Measurements from ENCODE around the gene SP4. TPM values are rescaled to one million over a fixed set of nuclear protein-coding genes. Genes with fewer than 3 reads are reported as not detected.

Gene SP4
- total RNA-seq, 3 donors from 2014 or later: 3.8 to 6.7 (median 6.0) TPM

DNA sequence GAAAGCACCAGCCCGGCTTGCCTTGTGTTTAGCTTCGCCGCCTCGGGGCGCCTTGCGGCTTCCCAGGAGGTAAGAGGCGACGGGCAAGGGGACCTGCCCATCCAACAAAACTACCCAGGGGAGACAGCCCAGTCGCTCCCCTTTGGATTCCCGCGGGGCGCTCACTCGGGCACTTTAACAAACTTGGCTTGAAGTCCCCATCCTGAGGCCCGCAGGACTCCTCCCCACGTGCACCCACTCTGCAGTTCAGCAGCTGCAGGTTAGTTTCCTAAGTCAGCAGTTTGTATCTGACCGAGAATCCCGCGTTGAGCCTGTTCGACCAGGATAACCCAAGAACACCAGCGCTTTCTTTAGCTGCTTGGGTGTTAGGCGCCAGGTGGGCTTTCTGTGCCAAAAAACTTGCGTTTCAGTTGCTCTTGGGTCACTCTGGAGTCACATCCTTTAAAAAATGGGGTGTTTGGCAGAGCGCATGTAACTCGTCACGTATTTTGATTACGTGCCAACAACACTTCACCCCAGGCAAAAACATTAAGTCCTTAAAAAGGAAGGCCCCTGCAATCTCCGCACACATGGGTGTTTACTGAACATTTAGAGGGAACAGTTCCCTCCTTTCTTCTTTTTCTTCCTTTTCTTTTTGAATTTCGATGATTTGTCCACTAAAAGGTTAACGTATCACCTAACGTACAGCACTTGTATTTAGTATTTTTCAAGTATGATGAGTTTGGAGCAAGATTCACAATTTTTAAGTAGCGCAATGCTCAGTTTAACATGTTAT, 115.8 kb downstream of the SP4 start:
- ATAC-seq (no peak), DNase-seq (no peak)
- Histone ChIP-seq H3K4me3 (no peak overlapping the region), H3K36me3 (ENCODE audit: low read depth) (no peaks in the 10 kb centered on the region), H3K9me3 (no peaks in the 10 kb centered on the region), H3K4me1 (ENCODE audit: low read depth) (peaks cover 7% of the 10 kb centered on the region)
- TF ChIP-seq, protein P1, sequence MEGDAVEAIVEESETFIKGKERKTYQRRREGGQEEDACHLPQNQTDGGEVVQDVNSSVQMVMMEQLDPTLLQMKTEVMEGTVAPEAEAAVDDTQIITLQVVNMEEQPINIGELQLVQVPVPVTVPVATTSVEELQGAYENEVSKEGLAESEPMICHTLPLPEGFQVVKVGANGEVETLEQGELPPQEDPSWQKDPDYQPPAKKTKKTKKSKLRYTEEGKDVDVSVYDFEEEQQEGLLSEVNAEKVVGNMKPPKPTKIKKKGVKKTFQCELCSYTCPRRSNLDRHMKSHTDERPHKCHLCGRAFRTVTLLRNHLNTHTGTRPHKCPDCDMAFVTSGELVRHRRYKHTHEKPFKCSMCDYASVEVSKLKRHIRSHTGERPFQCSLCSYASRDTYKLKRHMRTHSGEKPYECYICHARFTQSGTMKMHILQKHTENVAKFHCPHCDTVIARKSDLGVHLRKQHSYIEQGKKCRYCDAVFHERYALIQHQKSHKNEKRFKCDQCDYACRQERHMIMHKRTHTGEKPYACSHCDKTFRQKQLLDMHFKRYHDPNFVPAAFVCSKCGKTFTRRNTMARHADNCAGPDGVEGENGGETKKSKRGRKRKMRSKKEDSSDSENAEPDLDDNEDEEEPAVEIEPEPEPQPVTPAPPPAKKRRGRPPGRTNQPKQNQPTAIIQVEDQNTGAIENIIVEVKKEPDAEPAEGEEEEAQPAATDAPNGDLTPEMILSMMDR (IDR thresholded peaks at IDR 0.05): no peak
- intact Hi-C loops (cut with DNase I, micrococcal nuclease): no loop called here

DNA sequence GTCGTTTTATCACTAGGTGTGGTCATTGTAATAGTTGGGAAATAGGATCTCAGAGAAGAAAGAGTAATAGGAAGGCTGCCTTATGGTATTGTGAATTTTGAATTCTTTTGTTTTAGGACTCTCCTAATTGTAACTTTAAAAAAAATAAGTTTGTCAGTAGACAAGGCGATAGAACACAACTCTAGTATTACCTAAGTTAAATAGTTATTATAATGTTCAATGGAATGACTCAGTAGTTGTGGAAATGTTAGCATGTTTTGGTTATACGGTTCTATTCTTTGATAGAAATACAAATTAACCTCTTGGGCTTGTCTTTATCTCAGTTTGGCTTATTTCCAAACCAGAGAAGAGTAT, 116.4 kb downstream of the SP4 start:
- DNase-seq (no peak), ATAC-seq (no peak)
- H3K36me3 ChIP-seq (ENCODE audit: low read depth): no peaks in the 10 kb centered on the region
- peaks cover 7% of the 10 kb centered on the region for H3K4me1 ChIP-seq (ENCODE audit: low read depth)
- no peak overlapping the region for H3K4me3 ChIP-seq
- H3K9me3 ChIP-seq: no peaks in the 10 kb centered on the region
- TF ChIP-seq, protein P1 (IDR thresholded peaks at IDR 0.05): no peak
- intact Hi-C loops (cut with DNase I, micrococcal nuclease): no loop called here

DNA sequence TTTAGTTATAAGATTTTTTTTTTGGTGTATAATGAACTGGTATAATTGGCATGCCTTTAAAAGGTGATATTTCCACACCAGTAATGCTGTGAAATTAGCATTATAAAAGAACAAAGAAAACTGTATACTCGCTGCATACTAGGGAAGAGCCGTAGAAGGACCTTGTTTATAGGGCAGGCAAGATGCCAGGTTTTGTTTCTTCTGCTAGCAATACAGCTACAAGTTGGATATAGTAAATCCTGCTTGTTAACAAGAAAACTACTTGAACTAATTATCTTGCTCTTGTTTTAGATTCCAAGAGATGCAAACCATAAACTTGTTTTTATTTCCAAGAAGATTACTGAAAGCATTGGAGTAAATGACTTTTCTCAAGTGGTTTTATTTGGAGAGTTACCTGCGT, 116.8 kb downstream of the SP4 start:
- Histone ChIP-seq H3K4me3 (no peak overlapping the region), H3K4me1 (ENCODE audit: low read depth) (peaks cover 7% of the 10 kb centered on the region), H3K36me3 (ENCODE audit: low read depth) (no peaks in the 10 kb centered on the region), H3K9me3 (no peaks in the 10 kb centered on the region)
- intact Hi-C loops (cut with DNase I, micrococcal nuclease): no loop called here
- TF ChIP-seq, protein P1 (IDR thresholded peaks at IDR 0.05): no peak
- DNase-seq (peak in 1 of 3 donors; percentile 10), ATAC-seq (no peak)

DNA sequence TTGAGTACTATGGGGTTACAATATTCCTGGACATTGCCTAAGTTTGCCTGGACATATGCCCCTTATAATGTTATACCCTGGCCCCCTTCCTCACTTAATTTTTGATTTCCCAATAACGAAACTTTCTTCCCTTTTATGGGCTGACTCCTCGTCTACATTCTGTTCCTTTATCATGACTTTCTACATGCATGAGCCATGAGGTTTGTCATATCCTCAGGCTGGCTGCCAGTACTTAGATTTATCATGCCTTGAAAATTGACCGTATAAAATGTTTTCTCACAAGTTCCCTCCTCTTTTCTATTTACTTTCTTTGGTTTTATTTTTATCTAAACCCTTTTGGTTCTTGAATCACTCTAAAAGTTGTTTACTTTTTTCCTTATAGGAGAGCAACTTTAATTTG, 119.6 kb downstream of the SP4 start:
- TF ChIP-seq, protein P1 (IDR thresholded peaks at IDR 0.05): no peak
- intact Hi-C loops (cut with DNase I, micrococcal nuclease): no loop called here

DNA sequence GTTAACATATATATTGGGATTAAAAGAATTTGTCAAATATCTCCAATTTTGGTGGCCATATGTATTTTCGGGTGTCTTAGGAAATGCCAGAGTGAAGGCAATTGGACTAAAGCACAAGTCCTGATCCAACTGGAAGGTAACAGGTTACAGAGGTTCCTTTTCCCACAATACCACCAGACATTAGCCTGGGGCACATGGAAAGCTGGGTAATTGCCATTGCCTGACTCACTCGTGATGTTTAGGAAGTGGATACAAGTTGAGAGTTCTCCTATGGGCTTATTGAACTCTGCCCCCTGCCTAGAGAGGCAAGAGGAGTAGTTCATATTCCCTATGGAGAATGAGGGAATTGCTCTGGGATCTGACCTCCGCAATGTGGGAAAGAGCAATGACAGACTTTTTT, 120.6 kb downstream of the SP4 start:
- H3K36me3 ChIP-seq (ENCODE audit: low read depth): no peaks in the 10 kb centered on the region
- DNase-seq: no peak
- no peak overlapping the region for H3K4me3 ChIP-seq
- TF ChIP-seq, protein P1 (IDR thresholded peaks at IDR 0.05): no peak
- intact Hi-C loops (cut with DNase I, micrococcal nuclease): no loop called here
- no peak for ATAC-seq
- no peaks in the 10 kb centered on the region for H3K4me1 ChIP-seq (ENCODE audit: low read depth)
- no peaks in the 10 kb centered on the region for H3K9me3 ChIP-seq

More for the DNA sequence above, 119.6 kb downstream of the SP4 start:
- no peaks in the 10 kb centered on the region for H3K36me3 ChIP-seq (ENCODE audit: low read depth)
- no peak for DNase-seq
- ATAC-seq: no peak
- peaks cover 7% of the 10 kb centered on the region for H3K4me1 ChIP-seq (ENCODE audit: low read depth)
- H3K9me3 ChIP-seq: no peaks in the 10 kb centered on the region
- no peak overlapping the region for H3K4me3 ChIP-seq

Measured in mucosa of descending colon (tissue), 3 donors.